ENCODE measurements around the gene ARHGAP42.
"Not testable (repeated sequence)": the region's sequence is repeated elsewhere in the genome, so short reads cannot be mapped to it uniquely, and the experiment has no call there.

- TF ChIP-seq KAT8 (CRISPR knock-in tag; IDR thresholded peaks at IDR 0.05); POLR2A (IDR thresholded peaks at IDR 0.05; ENCODE audit: insufficient read depth in 1 of 2, low read depth in 2 of 2, low read length in 2 of 2); GABPA (IDR thresholded peaks at IDR 0.05; ENCODE audit: low read depth, low read length); GABPA (CRISPR knock-in tag; IDR thresholded peaks at IDR 0.05; ENCODE audit: low read depth); ZNF17 (CRISPR knock-in tag; IDR thresholded peaks at IDR 0.05); REST (IDR thresholded peaks at IDR 0.05; ENCODE audit: borderline replicate concordance in 1 of 2, low read depth in 1 of 2, low read length in 2 of 2): not testable (repeated sequence)
Observed at GRCh38 chr11:100666816-100667215, 20.3 kb upstream of the ARHGAP42 start.

Data from HepG2 (cell line).